GM12801 (cell line): Measurements from ENCODE around the gene CTIF.

ENCODE experiments used
- TF ChIP-seq, protein P1 (sequence below): IDR thresholded peaks from one replicate; pipeline ENCODE4 v1.5.1; 2011; ENCODE audit warnings: control low read depth; ENCODE audit not compliant: insufficient read length; ENCODE audit errors: extremely low read depth

Gene CTIF

GRCh38 chr18:48615566-48616401, 77.0 kb downstream of the CTIF start:
- TF ChIP-seq, protein P1, sequence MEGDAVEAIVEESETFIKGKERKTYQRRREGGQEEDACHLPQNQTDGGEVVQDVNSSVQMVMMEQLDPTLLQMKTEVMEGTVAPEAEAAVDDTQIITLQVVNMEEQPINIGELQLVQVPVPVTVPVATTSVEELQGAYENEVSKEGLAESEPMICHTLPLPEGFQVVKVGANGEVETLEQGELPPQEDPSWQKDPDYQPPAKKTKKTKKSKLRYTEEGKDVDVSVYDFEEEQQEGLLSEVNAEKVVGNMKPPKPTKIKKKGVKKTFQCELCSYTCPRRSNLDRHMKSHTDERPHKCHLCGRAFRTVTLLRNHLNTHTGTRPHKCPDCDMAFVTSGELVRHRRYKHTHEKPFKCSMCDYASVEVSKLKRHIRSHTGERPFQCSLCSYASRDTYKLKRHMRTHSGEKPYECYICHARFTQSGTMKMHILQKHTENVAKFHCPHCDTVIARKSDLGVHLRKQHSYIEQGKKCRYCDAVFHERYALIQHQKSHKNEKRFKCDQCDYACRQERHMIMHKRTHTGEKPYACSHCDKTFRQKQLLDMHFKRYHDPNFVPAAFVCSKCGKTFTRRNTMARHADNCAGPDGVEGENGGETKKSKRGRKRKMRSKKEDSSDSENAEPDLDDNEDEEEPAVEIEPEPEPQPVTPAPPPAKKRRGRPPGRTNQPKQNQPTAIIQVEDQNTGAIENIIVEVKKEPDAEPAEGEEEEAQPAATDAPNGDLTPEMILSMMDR = no peak

GRCh38 chr18:48616484-48617255, 77.8 kb downstream of the CTIF start:
- TF ChIP-seq, protein P1 = no peak

DNA sequence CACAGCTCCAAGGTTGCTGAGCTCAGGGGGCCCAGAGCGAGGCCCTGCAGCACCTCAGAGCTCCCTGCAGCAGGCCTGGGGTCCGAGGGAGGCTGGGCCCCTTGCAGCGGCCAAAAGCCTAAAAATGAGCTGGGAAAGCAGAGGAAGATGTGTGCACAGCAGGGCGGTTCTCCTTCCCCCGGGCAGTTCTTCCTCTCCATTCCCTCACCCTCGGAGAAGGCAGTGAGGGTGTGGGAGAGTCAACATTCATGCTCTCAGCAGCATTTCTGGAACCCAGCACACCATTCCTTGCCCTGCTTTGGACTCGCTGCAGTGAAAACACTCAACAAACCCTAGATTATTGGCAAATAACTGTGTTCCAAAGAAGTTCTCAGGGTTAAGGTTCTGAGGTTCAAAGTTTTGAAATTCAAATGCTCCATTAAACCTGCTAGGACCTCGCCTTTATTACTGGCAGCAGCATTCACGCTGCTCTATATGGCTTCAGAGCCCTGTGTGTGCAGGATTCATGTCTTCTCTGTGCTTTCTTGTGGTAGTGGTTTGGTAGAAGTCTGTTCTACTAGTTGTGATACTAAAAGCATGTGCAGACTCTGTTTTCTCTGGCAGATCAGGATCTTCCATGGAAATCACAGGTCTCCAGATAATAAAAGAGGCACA, 79.1 kb downstream of the CTIF start:
- TF ChIP-seq, protein P1 = no peak

DNA sequence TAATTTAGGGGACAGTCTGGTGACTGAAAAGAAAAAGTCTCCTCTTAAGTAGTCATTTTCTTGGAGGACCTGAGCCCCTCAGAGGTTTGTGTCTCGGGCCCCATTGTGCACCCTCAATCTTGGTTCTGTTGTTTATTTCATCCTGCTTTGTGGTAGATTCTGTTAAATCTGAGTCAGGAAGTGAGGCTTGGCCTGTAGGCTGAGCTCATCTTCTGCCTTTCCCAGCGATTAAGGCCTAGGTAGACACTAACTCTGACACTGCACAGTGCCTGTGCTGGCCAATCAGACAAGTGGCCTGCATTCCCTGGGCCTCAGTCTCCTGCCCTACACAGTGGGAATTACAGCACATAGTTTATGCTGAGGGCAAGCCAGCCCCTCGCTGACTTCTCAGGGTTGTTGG, 80.2 kb downstream of the CTIF start:
- TF ChIP-seq, protein P1 = no peak

DNA sequence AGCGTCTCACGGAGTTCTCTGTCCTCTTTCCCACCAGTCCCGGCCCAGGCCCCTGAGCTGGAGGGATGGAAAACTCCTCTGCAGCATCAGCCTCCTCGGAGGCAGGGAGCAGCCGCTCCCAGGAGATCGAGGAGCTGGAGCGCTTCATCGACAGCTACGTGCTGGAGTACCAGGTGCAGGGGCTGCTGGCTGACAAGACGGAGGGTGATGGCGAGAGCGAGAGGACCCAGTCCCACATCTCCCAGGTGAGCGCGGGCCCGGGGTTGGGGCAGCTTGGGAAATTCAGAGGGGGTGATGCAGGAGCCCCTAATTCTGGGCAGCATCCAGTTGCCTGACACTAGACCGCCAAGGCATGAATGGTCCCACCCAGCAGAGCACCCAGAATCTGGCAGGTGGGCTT, 80.7 kb downstream of the CTIF start:
- TF ChIP-seq, protein P1 = no peak

- TF ChIP-seq, protein P1 = no peak
These were observed 81.2 kb downstream of the CTIF start for GRCh38 chr18:48620071-48620470.

DNA sequence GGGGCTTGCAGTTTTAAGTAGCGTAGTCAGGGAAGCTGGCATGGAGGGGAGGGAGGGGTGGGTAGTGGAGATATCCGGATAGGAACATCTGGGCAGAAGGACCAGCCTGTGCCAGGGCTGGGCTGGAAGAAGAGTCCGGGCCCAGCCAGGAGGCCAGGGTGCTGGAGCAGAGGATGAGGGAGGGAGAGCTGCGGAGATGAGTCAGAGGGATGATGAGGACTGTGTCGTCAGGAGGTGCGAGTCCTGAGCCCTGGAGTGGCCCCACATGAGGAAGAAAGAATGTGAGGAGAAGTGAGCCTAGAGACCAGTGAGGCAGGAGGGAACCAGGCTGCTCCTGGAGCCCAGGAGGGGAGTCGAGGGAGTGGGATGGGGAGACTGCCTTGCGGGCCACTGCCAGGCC, 82.4 kb downstream of the CTIF start:
- TF ChIP-seq, protein P1 = no peak
